ENCODE measurements around the gene CPM.

CPM gene

GRCh38 chr12:68932961-68933893 lies at the start of gene CPM:
Gene CPM, minus strand, starts transcription at chr12:68933171. Its CDS starts 334 bp downstream, at chr12:68932837.
- peak; percentile 70 for DNase-seq

- DNase-seq, result no peak
Observed at GRCh38 chr12:68981516-68981915, 48.5 kb upstream of the CPM start.

GRCh38 chr12:68980476-68981212 lies 47.7 kb upstream of the CPM start:
- DNase-seq, result no peak

- no peak for DNase-seq
Observed at GRCh38 chr12:68978678-68979077, 45.7 kb upstream of the CPM start.

GRCh38 chr12:68977909-68978610 lies 45.1 kb upstream of the CPM start:
- DNase-seq, result no peak

GRCh38 chr12:68977335-68977734 lies 44.4 kb upstream of the CPM start:
- DNase-seq, result no peak

GRCh38 chr12:68976395-68976841 lies 43.4 kb upstream of the CPM start:
- no peak for DNase-seq

- DNase-seq, result no peak
Observed at GRCh38 chr12:68975811-68976210, 42.8 kb upstream of the CPM start.

- no peak for DNase-seq
Observed at GRCh38 chr12:68972595-68972994, 39.6 kb upstream of the CPM start.

GRCh38 chr12:68971404-68971803 lies 38.4 kb upstream of the CPM start:
- peak; percentile 8 for DNase-seq

GRCh38 chr12:68970951-68971350 lies 38.0 kb upstream of the CPM start:
- no peak for DNase-seq

- DNase-seq, result no peak
Observed at GRCh38 chr12:68970306-68970705, 37.3 kb upstream of the CPM start.

- no peak for DNase-seq
Observed at GRCh38 chr12:68967046-68967445, 34.1 kb upstream of the CPM start.

GRCh38 chr12:68963856-68964745 lies 31.1 kb upstream of the CPM start:
- no peak for DNase-seq

- DNase-seq, result no peak
Observed at GRCh38 chr12:68962877-68963855, 30.2 kb upstream of the CPM start.

GRCh38 chr12:68959891-68960464 lies 27.0 kb upstream of the CPM start:
- no peak for DNase-seq

- peak; percentile 24 for DNase-seq
Observed at GRCh38 chr12:68959143-68959858, 26.3 kb upstream of the CPM start.

GRCh38 chr12:68958322-68958721 lies 25.4 kb upstream of the CPM start:
- peak; percentile 87 for DNase-seq

GRCh38 chr12:68957273-68957672 lies 24.3 kb upstream of the CPM start:
- DNase-seq, result no peak

GRCh38 chr12:68956466-68956865 lies 23.5 kb upstream of the CPM start:
- DNase-seq, result no peak
